H1 (cell line): ENCODE results near the gene MRPL36. TPM values are rescaled to one million over a fixed set of nuclear protein-coding genes. Genes with fewer than 3 reads are reported as not detected.

Experiments
- CTCF ChIA-PET: fragments of 300-600 bp; sonication (Branson Sonifier 250); formaldehyde crosslinking; loops from one replicate; lab custom pipeline; 2021; ENCODE audit not compliant: partially characterized antibody; lab: Charles Lee
- POLR2A ChIA-PET: fragments of 300-600 bp; sonication (Branson Sonifier 250); formaldehyde crosslinking; loops from one replicate; lab custom pipeline; 2021; ENCODE audit warnings: inconsistent platforms; ENCODE audit not compliant: partially characterized antibody; lab: Charles Lee
- DNase-seq, 2 experiments: peaks; one replicate each; pipeline versions ENCODE4 v3.0.0 to v3.0.0-alpha.2; 2010 to 2022; ENCODE audit warnings: low spot score in 2 of 2, low read depth in 1 of 2, mixed read lengths in 1 of 2
- FAIRE-seq: peaks from 2 replicates; lab custom pipeline; 2011; peaks lifted over from hg19 to GRCh38; lab: Jason Lieb, UNC
- H2AFZ ChIP-seq: 2 replicates; pipeline ENCODE4 v1.8.1; 2012; ENCODE audit warnings: low read length, inconsistent platforms
- H2AK5ac ChIP-seq: 2 replicates; pipeline ENCODE4 v1.6.1; 2013; ENCODE audit warnings: low read depth, low read length
- H2BK120ac ChIP-seq: replicated peaks from 2 replicates; pipeline ENCODE3; 2013; ENCODE audit warnings: low read depth, low read length, inconsistent platforms
- H2BK12ac ChIP-seq: 2 replicates; pipeline ENCODE4 v1.6.1; 2013; ENCODE audit warnings: low read depth, low read length
- H2BK15ac ChIP-seq: 2 replicates; pipeline ENCODE4 v1.6.1; 2013; ENCODE audit warnings: low read length
- H2BK20ac ChIP-seq: 2 replicates; pipeline ENCODE4 v1.6.1; 2013; ENCODE audit warnings: low read length
- H2BK5ac ChIP-seq: 2 replicates; pipeline ENCODE4 v1.6.1; 2013; ENCODE audit warnings: low read depth, low read length
- H3K14ac ChIP-seq: 2 replicates; pipeline ENCODE4 v1.6.1; 2013; ENCODE audit warnings: inconsistent platforms; ENCODE audit not compliant: insufficient read length
- H3K18ac ChIP-seq: 2 replicates; pipeline ENCODE4 v1.6.1; 2013; ENCODE audit warnings: low read length; ENCODE audit errors: extremely low read depth
- H3K23ac ChIP-seq: 2 replicates; pipeline ENCODE4 v1.6.1; 2013; ENCODE audit warnings: inconsistent platforms; ENCODE audit not compliant: insufficient read length
- H3K23me2 ChIP-seq: 2 replicates; pipeline ENCODE4 v1.6.1; 2013; ENCODE audit warnings: low read depth, low read length
- H3K27ac ChIP-seq: 2 replicates; pipeline ENCODE4 v1.6.1; 2011; ENCODE audit warnings: low read depth, low read length, inconsistent platforms
- H3K27me3 ChIP-seq, 4 experiments: replicated peaks in 1 of 4; 1 replicate in 1 of 4; 2 replicates in 3 of 4; pipeline versions ENCODE4 v1.6.1 to v1.8.1; 2011 to 2013; ENCODE audit warnings: low read length in 3 of 4, mild to moderate bottlenecking in 3 of 4, inconsistent platforms in 2 of 4, mixed read lengths in 2 of 4, moderate library complexity in 1 of 4; ENCODE audit not compliant: control insufficient read depth in 3 of 4, insufficient read depth in 3 of 4; ENCODE audit errors: extremely low read depth in 1 of 4
- H3K36me3 ChIP-seq, 4 experiments: 2 replicates each; pipeline versions ENCODE4 v1.6.1 to v1.8.1; 2011 to 2013; ENCODE audit warnings: mild to moderate bottlenecking in 4 of 4, low read length in 3 of 4, moderate library complexity in 2 of 4, control low read depth in 1 of 4, inconsistent platforms in 1 of 4; ENCODE audit not compliant: insufficient read depth in 4 of 4, control insufficient read depth in 2 of 4
- H3K4ac ChIP-seq: replicated peaks from 2 replicates; pipeline ENCODE3; 2013; ENCODE audit warnings: low read length, low read depth, mixed read lengths, inconsistent platforms; ENCODE audit not compliant: insufficient read length
- H3K4me1 ChIP-seq, 4 experiments: replicated peaks in 1 of 4; 1 replicate in 1 of 4; 2 replicates in 3 of 4; pipeline versions ENCODE4 v1.6.1 to v1.8.1; 2011 to 2013; ENCODE audit warnings: low read length in 3 of 4, inconsistent platforms in 2 of 4, mixed read lengths in 1 of 4; ENCODE audit not compliant: insufficient read depth in 4 of 4, control insufficient read depth in 3 of 4
- H3K4me2 ChIP-seq, 2 experiments: 2 replicates each; pipeline versions ENCODE4 v1.6.1 to v1.8.1; 2011 to 2013; ENCODE audit warnings: low read depth in 2 of 2, low read length in 2 of 2, control low read depth in 1 of 2, inconsistent platforms in 1 of 2, mild to moderate bottlenecking in 1 of 2; ENCODE audit not compliant: insufficient read depth in 1 of 2
- H3K4me3 ChIP-seq, 4 experiments: fragments of 200-600, 300-600 bp in 1 of 4; sonication (generic), shearing (Covaris generic), sonication (Bioruptor Twin) in 1 of 4; 2 replicates each; pipeline versions ENCODE4 v1.5.1 to v1.8.1; 2011 to 2016; ENCODE audit warnings: low read length in 4 of 4, low read depth in 3 of 4, control low read depth in 2 of 4, inconsistent platforms in 2 of 4, mild to moderate bottlenecking in 2 of 4, mixed read lengths in 1 of 4, moderate library complexity in 1 of 4; ENCODE audit not compliant: insufficient read depth in 2 of 4; ENCODE audit errors: extremely low read depth in 1 of 4
- H3K56ac ChIP-seq: replicated peaks from 2 replicates; pipeline ENCODE3; 2013; ENCODE audit warnings: low read depth, mild to moderate bottlenecking, mixed read lengths, low read length, inconsistent platforms; ENCODE audit not compliant: insufficient read length
- H3K79me1 ChIP-seq: 2 replicates; pipeline ENCODE4 v1.6.1; 2013; ENCODE audit warnings: low read depth, low read length, control low read depth
- H3K79me2 ChIP-seq, 2 experiments: 2 replicates each; pipeline versions ENCODE4 v1.6.1 to v1.8.1; 2012 to 2013; ENCODE audit warnings: low read length in 2 of 2, mild to moderate bottlenecking in 2 of 2, inconsistent platforms in 1 of 2; ENCODE audit not compliant: insufficient read depth in 2 of 2, control insufficient read depth in 1 of 2
- H3K9ac ChIP-seq, 4 experiments: replicated peaks in 1 of 4; 1 replicate in 1 of 4; 2 replicates in 3 of 4; pipeline versions ENCODE4 v1.6.1 to v1.8.1; 2011 to 2013; ENCODE audit warnings: low read depth in 3 of 4, low read length in 3 of 4, control low read depth in 2 of 4, mild to moderate bottlenecking in 2 of 4, moderate library complexity in 2 of 4, inconsistent platforms in 1 of 4; ENCODE audit errors: extremely low read depth in 1 of 4
- H3K9me3 ChIP-seq, 2 experiments: 2 replicates each; pipeline versions ENCODE4 v1.6.1 to v1.8.1; 2012 to 2013; ENCODE audit warnings: mild to moderate bottlenecking in 2 of 2, moderate library complexity in 2 of 2, control low read depth in 1 of 2, inconsistent platforms in 1 of 2, low read depth in 1 of 2, low read length in 1 of 2, mixed read lengths in 1 of 2; ENCODE audit not compliant: insufficient read depth in 2 of 2
- H4K20me1 ChIP-seq, 2 experiments: replicated peaks in 1 of 2; 2 replicates each; pipeline versions ENCODE3 to v1.8.1; 2011 to 2013; ENCODE audit warnings: inconsistent platforms in 2 of 2, low read length in 2 of 2, mild to moderate bottlenecking in 1 of 2; ENCODE audit not compliant: insufficient read depth in 2 of 2, control insufficient read depth in 1 of 2
- H4K5ac ChIP-seq: 2 replicates; pipeline ENCODE4 v1.6.1; 2013; ENCODE audit warnings: low read length, low read depth, mixed read lengths, inconsistent platforms; ENCODE audit not compliant: insufficient read length
- H4K8ac ChIP-seq: 2 replicates; pipeline ENCODE4 v1.8.0; 2013; ENCODE audit warnings: mild to moderate bottlenecking, moderate library complexity, low read length, inconsistent platforms; ENCODE audit not compliant: insufficient read depth; ENCODE audit errors: extremely low read depth
- H4K91ac ChIP-seq: replicated peaks from 2 replicates; pipeline ENCODE3; 2013; ENCODE audit warnings: low read length, mixed read lengths, inconsistent platforms; ENCODE audit not compliant: insufficient read length
- CHD2 ChIP-seq: IDR thresholded peaks from 2 replicates; pipeline ENCODE4 v1.6.1; 2012; ENCODE audit warnings: low read length, improper control_type of control experiment
- JUND ChIP-seq: IDR thresholded peaks from 2 replicates; pipeline ENCODE4 v1.6.1; 2011; ENCODE audit warnings: mild to moderate bottlenecking, improper control_type of control experiment, low read length
- KDM1A ChIP-seq: fragments of 200-600, 300-600 bp; sonication (generic); IDR thresholded peaks from 2 replicates; pipeline ENCODE4 v1.7.1; 2016; ENCODE audit warnings: mild to moderate bottlenecking, low read length, borderline replicate concordance
- NANOG ChIP-seq: IDR thresholded peaks from 2 replicates; pipeline ENCODE4 v1.6.1; 2011; ENCODE audit warnings: low read length, low read depth, mild to moderate bottlenecking, inconsistent platforms; ENCODE audit not compliant: insufficient read depth, poor library complexity, severe bottlenecking
- POU5F1 ChIP-seq: IDR thresholded peaks from 2 replicates; pipeline ENCODE4 v1.6.1; 2011; ENCODE audit warnings: low read depth, mild to moderate bottlenecking, low read length, moderate library complexity
- ZNF274 ChIP-seq: IDR thresholded peaks from 2 replicates; pipeline ENCODE4 v1.7.0; 2012; ENCODE audit warnings: low read length, borderline replicate concordance; ENCODE audit errors: extremely low read depth
- WGBS, 2 experiments: shearing (Covaris generic) in 1 of 2; methylation state at CpG; one replicate each; pipeline versions ENCODE4 v1.1.6 to v1.1.7; 2013 to 2015; ENCODE audit warnings: low lambda C conversion rate in 2 of 2, mixed read lengths in 2 of 2, inconsistent platforms in 1 of 2, low coverage in 1 of 2, missing lambda C conversion rate in 1 of 2; ENCODE audit not compliant: insufficient replicate concordance in 2 of 2, insufficient coverage in 1 of 2, insufficient read length in 1 of 2; ENCODE audit errors: extremely low coverage in 1 of 2, missing lambda C conversion rate in 1 of 2; 5-methylcytosine and 5-hydroxymethylcytosine counted together
- polyA plus RNA-seq, 7 experiments: library from polyadenylated mRNA; depleted of rRNA in 3 of 7; stranded (reverse) in 5 of 7; unstranded in 2 of 7; fragments of >200 nt in 5 of 7; fragments of 200-250 nt in 2 of 7; gene quantifications; 1 replicate in 5 of 7; 2 replicates in 1 of 7; 4 replicates in 1 of 7; pipeline versions ENCODE4 v1.2.1 to v1.2.3, GENCODE V29; 2011 to 2013; ENCODE audit warnings: missing spikeins in 2 of 7, mixed read lengths in 2 of 7
- total RNA-seq: library from RNA; stranded (reverse); fragmentation: NEBNext Ultra II Directional; extraction: Animal tissue kit (Norgen Biotek cat#: 25700); gene quantifications from 2 replicates; pipeline ENCODE4 v1.2.1, GENCODE V29; 2021
- TF ChIP-seq, protein P1 (sequence below), 3 experiments: IDR thresholded peaks; 1 replicate in 2 of 3; 2 replicates in 1 of 3; pipeline versions ENCODE4 v1.5.1 to v1.6.1; 2011; ENCODE audit warnings: low read length in 3 of 3, mild to moderate bottlenecking in 3 of 3, inconsistent platforms in 2 of 3, low read depth in 1 of 3, moderate library complexity in 1 of 3; ENCODE audit not compliant: insufficient read depth in 1 of 3; ENCODE audit errors: control extremely low read depth in 1 of 3

MRPL36 gene
- total and polyA plus RNA-seq, 2 of the 8 experiments (the other 6 are each of a cell fraction or from before 2014, with no cell fraction given): 56.3 to 81.5 TPM

GRCh38 chr5:1751864-1752822 is 47.5 kb downstream of the MRPL36 start:
- no peaks in the 10 kb centered on the region for H4K20me1 ChIP-seq
- TF ChIP-seq CHD2 (no peak), JUND (no peak), ZNF274 (no peak), KDM1A (no peak), POU5F1 (no peak), NANOG (no peak)
- TF ChIP-seq, protein P1, sequence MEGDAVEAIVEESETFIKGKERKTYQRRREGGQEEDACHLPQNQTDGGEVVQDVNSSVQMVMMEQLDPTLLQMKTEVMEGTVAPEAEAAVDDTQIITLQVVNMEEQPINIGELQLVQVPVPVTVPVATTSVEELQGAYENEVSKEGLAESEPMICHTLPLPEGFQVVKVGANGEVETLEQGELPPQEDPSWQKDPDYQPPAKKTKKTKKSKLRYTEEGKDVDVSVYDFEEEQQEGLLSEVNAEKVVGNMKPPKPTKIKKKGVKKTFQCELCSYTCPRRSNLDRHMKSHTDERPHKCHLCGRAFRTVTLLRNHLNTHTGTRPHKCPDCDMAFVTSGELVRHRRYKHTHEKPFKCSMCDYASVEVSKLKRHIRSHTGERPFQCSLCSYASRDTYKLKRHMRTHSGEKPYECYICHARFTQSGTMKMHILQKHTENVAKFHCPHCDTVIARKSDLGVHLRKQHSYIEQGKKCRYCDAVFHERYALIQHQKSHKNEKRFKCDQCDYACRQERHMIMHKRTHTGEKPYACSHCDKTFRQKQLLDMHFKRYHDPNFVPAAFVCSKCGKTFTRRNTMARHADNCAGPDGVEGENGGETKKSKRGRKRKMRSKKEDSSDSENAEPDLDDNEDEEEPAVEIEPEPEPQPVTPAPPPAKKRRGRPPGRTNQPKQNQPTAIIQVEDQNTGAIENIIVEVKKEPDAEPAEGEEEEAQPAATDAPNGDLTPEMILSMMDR (IDR thresholded peaks at IDR 0.05; ENCODE audit: control extremely low read depth in 1 of 3, insufficient read depth in 1 of 3, low read depth in 1 of 3, low read length in 3 of 3): no peak
- CTCF ChIA-PET: interaction anchor here (0.8 to 10.6 kb wide), 8 partner anchors 10 to 842 kb away, joined by 3 to 74 read pairs (median 6); no protein-coding TSS in a partner anchor

More at GRCh38 chr5:1751864-1752822, 47.5 kb downstream of the MRPL36 start:
- Histone ChIP-seq H3K56ac (no peak overlapping the region), H2AFZ (no peak overlapping the region), H3K4me2 (no peak overlapping the region), H3K79me1 (no peaks in the 10 kb centered on the region), H3K36me3 (no peaks in the 10 kb centered on the region), H4K91ac (no peak overlapping the region), H3K14ac (no peak overlapping the region), H3K79me2 (no peaks in the 10 kb centered on the region), H2BK5ac (no peak overlapping the region), H3K4me3 (no peak overlapping the region), H3K27me3 (no peaks in the 10 kb centered on the region), H2AK5ac (0 out of 2 replicates have a peak overlapping the region, but pooled peaks have one; percentile 1), H2BK20ac (no peak overlapping the region), H3K9ac (no peak overlapping the region), H3K23ac (no peak overlapping the region), H3K9me3 (no peaks in the 10 kb centered on the region), H4K5ac (no peak overlapping the region), H3K4ac (no peak overlapping the region), H2BK12ac (no peak overlapping the region), H3K18ac (no peak overlapping the region), H3K23me2 (no peaks in the 10 kb centered on the region), H2BK120ac (no peak overlapping the region), H3K27ac (no peak overlapping the region), H4K8ac (no peak overlapping the region), H3K4me1 (peaks cover 0 to 6% (median 3%) of the 10 kb centered on the region in 4 experiments; a peak in 2 of 7 replicates), H2BK15ac (no peak overlapping the region; the same call in 1 of the 2 replicates)
- POLR2A ChIA-PET: no interaction called here
- DNase-seq (no peak), FAIRE-seq (no peak)
- 90% methylated on average over 24 of the region's 29 CpGs; no CpG with 5 or more reads in 1 of the 2 experiments for WGBS, 2 experiments
